Duodenal mucosa (tissue), 2 donors: Measurements from ENCODE around the gene LEMD2.

Experiments used
- H3K27ac ChIP-seq: one replicate; pipeline ENCODE4 v1.7.0; 2013; ENCODE audit warnings: low read depth, low read length
- H3K27me3 ChIP-seq, 2 donors: one replicate each; pipeline ENCODE4 v1.7.0; 2013; ENCODE audit warnings: low read length in 2 of 2, control low read depth in 1 of 2; ENCODE audit not compliant: insufficient read depth in 2 of 2, control insufficient read depth in 1 of 2
- H3K36me3 ChIP-seq, 2 donors: one replicate each; pipeline ENCODE4 v1.7.0; 2013; ENCODE audit warnings: low read length in 2 of 2, control low read depth in 1 of 2; ENCODE audit not compliant: insufficient read depth in 2 of 2, control insufficient read depth in 1 of 2
- H3K4me1 ChIP-seq, 2 donors: one replicate each; pipeline ENCODE4 v1.7.0; 2013; ENCODE audit warnings: low read length in 2 of 2, control low read depth in 1 of 2; ENCODE audit not compliant: insufficient read depth in 2 of 2, control insufficient read depth in 1 of 2
- H3K4me3 ChIP-seq, 2 donors: one replicate each; pipeline ENCODE4 v1.7.0; 2013; ENCODE audit warnings: low read length in 2 of 2, low read depth in 1 of 2
- H3K9ac ChIP-seq, 2 donors: one replicate each; pipeline ENCODE4 v1.7.0; 2013; ENCODE audit warnings: low read length in 2 of 2, low read depth in 1 of 2
- H3K9me3 ChIP-seq, 2 donors: one replicate each; pipeline ENCODE4 v1.7.0; 2013; ENCODE audit warnings: low read length in 2 of 2, control low read depth in 1 of 2; ENCODE audit not compliant: control insufficient read depth in 1 of 2

Gene LEMD2

DNA sequence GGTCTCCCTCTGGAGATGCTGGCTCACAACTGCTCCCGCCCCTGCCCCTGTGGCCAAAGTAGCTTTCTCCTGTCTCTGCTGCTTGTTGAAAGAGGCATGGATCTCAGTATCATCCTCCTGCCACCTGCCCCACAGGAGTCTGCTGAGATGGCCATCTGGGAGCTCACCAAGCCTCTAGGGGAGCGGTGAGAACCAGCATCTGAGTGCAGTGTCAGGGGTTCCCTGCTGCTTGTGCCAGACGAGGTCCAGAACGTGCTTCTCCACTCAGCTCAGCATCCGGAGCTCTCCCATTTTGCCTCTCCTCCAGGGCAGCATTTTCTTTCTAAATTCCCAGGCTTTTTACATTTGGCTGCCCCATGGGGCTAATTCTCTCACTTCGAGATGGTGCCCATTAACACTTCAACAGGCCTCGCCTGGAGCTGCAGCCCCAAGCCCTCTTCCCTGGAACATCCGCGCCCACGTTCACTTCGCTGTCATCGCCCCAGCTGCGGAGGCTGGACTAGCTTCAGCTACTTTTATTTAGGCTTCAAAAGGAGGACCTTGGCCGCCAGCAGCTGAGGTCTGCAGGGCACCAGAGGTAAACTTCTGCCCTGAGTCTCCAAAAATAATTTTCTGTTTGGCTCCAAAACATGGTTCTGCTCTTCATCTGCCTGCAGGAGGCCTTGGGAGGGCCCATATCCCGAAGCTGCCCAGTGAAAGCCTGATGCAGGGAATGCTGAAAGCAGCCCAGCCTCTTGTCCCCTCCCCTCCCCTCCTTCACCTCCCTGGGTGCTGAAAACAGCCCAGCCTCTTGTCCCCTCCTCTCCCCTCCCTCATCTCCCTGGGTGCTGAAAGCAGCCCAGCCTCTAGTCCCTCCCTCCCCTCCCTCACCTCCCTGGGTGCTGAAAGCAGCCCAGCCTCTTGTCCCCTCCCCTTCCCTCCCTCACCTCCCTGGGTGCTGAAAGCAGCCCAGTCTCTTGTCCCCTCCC is 40.1 kb upstream of the LEMD2 start:
- H3K27me3 ChIP-seq = peaks cover 0 to 5% of the 10 kb centered on the region in 2 donors
- H3K4me3 ChIP-seq = no peak overlapping the region
- no peak overlapping the region for H3K27ac ChIP-seq

DNA sequence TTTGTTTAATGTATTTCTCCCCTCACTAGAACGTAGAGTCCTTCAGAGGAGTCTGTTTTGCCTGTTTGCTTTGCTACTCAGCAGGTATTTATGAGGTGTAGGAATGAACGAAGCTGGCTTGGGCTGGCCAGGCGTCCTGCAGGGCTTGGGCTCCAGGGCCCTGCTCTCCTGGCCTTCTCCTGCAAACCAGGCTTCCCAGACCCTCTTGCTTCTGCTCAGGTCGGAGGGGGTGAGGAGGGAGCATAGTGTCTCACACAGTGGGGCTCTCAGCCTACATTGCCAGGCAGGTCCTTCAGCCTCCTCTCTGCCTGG is 39.5 kb upstream of the LEMD2 start:
- Histone ChIP-seq H3K36me3 (no peaks in the 10 kb centered on the region), H3K4me1 (peaks cover 18 to 23% of the 10 kb centered on the region in 2 donors), H3K27me3 (peaks cover 0 to 5% of the 10 kb centered on the region in 2 donors)

More for the DNA sequence above, 40.1 kb upstream of the LEMD2 start:
- peaks cover 18 to 23% of the 10 kb centered on the region in 2 donors for H3K4me1 ChIP-seq
- no peaks in the 10 kb centered on the region for H3K9me3 ChIP-seq
- no peak overlapping the region for H3K9ac ChIP-seq
- no peaks in the 10 kb centered on the region for H3K36me3 ChIP-seq

DNA sequence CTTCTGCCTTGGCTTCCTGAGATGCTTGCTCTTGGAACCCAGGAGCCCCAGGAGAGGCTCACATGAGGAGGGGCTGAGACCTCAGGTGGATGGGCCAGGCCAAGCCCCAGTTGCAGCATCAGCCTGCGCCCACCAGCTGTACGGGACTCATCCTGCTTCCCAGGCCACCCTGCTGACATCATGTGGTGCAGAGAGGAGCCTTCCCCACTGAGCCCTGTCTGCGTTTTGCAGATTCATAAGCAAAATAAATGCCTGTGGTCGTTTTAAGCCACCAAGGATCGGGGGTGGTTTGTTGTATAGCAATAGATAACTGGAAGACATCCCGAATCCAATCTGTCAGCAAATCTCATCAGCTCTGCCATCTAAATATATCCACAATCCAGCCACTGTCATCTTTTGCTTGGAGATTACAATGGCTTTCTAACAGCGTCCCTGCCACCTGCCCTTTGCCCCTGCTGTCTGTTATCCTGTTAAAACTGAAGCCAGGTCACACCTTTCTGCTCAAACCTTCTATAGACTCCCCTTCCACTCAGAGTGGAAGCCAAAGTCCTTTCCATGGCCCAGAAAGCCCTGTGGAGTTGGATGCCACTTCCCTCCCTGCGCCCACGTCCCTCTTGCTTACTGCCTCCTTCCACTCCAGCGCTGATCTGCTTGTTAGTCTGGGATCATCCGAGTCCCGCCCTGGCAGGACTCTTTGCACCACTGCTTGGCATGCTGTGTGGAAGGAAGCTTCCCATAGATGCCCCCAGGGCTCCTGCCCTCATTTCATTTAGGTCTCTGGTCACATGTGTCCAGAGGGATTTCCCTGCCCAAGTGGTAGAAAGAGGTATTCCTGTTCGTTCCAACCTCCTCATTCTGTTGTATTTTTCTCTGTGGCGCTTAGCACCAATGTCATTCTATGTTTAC is 38.9 kb upstream of the LEMD2 start:
- H3K9ac ChIP-seq = no peak overlapping the region
- no peaks in the 10 kb centered on the region for H3K36me3 ChIP-seq
- no peak overlapping the region for H3K27ac ChIP-seq
- peaks cover 18 to 23% of the 10 kb centered on the region in 2 donors for H3K4me1 ChIP-seq
- H3K9me3 ChIP-seq = no peaks in the 10 kb centered on the region
- no peak overlapping the region for H3K4me3 ChIP-seq
- peaks cover 0 to 5% of the 10 kb centered on the region in 2 donors for H3K27me3 ChIP-seq

More for the DNA sequence above, 39.5 kb upstream of the LEMD2 start:
- no peaks in the 10 kb centered on the region for H3K9me3 ChIP-seq
- H3K4me3 ChIP-seq = no peak overlapping the region
- no peak overlapping the region for H3K9ac ChIP-seq
- no peak overlapping the region for H3K27ac ChIP-seq

DNA sequence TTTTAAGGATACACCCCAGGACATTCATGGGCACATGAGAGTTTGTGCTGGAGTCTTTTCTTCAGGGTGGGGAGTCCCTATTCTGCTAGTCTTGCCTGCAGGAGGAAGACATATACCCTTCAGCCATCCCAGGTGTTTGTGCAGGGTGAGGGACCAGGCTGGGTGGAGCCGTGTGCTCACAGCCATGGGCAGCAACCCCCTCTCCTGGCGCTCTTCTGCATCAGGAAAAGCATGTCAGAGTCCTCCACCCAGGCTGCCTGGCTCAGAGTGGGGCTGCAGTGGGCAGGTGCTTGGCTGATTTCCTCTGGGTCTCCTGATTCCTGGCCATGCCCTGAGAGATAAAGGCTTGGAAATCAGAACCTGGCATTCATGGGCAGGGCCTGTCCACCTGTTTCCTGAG is 37.6 kb upstream of the LEMD2 start:
- Histone ChIP-seq H3K27ac (no peak overlapping the region), H3K4me1 (peaks cover 18 to 23% of the 10 kb centered on the region in 2 donors), H3K27me3 (peaks cover 0 to 5% of the 10 kb centered on the region in 2 donors)

DNA sequence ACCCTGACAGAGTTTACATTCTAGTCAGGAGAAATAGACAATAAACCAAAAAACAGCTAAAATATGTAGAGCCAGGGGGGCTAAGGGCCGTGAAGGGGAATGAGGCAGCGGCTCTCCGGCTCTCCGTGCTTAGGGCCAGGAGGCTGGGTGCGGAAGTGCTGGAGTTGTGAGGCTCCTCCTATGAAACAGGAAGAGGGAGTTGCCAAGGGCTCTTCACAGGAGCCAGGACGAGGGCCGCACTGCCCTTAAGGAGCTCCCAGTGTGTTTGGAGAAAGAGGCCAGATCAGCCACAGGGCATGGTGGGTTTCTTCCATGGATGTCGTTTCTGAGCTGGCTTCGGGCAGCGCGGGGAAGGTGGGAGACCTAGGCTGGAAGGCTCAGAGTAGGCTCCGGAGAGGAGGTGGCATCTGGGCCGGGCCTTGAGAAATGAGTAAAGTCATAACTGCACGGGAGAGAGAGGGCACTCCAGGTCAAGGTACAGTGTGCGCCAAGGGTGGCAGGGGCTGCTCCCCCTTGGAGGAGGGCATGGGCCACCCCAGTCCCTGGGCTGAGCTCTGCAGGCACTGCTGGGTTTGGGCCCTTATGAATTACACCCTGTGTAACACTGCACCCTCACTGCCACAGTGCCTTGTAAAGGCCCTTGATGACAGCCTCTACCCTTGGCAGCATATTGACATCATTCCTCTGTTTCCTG is 35.7 kb upstream of the LEMD2 start:
- Histone ChIP-seq H3K9ac (peak overlapping the region in 1 of 2 donors; percentile 52), H3K9me3 (no peaks in the 10 kb centered on the region), H3K27me3 (no peaks in the 10 kb centered on the region), H3K27ac (no peak overlapping the region), H3K4me1 (peaks cover 18 to 23% of the 10 kb centered on the region in 2 donors), H3K4me3 (peak overlapping the region; percentile 38 to 53), H3K36me3 (no peaks in the 10 kb centered on the region)

More for the DNA sequence above, 37.6 kb upstream of the LEMD2 start:
- Histone ChIP-seq H3K9me3 (no peaks in the 10 kb centered on the region), H3K9ac (no peak overlapping the region), H3K4me3 (no peak overlapping the region), H3K36me3 (no peaks in the 10 kb centered on the region)

DNA sequence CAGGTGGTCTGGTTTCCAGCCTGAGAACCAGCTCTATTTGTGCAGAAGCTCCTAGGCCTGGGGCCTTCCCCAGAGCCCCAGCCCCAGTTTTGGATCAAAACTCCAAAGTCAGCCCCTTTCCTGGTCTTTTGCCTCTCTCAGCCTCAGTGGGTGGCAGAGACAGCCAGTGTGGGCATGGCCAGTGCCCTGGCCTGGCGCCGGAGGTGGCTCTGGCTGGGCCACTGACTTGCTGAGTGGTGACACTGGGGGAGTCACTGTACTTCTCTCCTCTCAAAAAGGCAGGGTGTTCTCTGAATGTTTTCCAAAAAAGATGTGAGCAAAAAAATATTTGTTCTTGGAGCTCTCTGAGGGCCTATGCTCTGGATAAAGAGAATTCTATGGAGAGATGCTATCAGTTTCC is 34.9 kb upstream of the LEMD2 start:
- peaks cover 18 to 23% of the 10 kb centered on the region in 2 donors for H3K4me1 ChIP-seq
- no peaks in the 10 kb centered on the region for H3K27me3 ChIP-seq
- no peaks in the 10 kb centered on the region for H3K9me3 ChIP-seq
- no peak overlapping the region for H3K9ac ChIP-seq
- no peaks in the 10 kb centered on the region for H3K36me3 ChIP-seq
- no peak overlapping the region for H3K27ac ChIP-seq
- H3K4me3 ChIP-seq = no peak overlapping the region

DNA sequence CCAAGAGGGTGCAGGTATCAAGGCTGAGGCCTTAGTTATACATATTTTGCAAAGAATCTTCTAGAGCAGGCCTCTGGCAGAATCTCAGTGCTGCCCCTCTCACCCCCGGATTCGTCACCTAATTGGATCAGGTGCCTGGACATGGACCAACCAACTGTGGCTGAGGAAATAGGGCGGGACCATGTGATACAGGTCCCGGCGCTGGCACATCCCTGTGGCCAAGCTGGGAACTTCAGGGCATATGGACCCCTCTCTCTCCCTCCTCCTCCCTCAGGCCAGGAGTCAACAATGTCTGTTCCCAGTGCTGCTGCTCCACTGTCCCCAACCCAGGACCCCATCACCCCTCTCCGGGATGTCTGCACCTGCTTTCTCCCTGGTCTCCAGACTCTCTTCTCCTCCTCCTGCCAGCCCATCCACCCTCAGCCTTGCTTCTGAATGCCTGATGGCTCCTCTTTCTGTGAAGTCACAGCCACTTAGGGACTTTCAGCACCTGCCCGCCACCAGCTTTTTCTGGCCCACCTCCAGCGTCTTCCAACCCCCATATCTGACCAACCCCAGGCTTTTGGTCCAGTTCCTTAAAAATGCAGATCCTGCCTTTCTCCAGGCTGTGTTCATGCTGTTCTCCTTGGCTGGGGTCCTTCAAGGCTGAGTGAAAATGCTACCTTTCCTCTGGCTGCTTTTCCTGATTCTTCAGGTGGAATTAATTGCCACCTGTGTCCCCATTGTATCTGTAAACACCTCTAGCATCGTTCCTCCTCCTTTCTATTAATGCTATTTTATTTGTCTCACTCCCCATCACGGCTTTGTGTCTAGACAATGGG is 33.9 kb upstream of the LEMD2 start:
- Histone ChIP-seq H3K4me1 (peaks cover 14 to 18% of the 10 kb centered on the region in 2 donors), H3K27ac (no peak overlapping the region), H3K9me3 (no peaks in the 10 kb centered on the region)

DNA sequence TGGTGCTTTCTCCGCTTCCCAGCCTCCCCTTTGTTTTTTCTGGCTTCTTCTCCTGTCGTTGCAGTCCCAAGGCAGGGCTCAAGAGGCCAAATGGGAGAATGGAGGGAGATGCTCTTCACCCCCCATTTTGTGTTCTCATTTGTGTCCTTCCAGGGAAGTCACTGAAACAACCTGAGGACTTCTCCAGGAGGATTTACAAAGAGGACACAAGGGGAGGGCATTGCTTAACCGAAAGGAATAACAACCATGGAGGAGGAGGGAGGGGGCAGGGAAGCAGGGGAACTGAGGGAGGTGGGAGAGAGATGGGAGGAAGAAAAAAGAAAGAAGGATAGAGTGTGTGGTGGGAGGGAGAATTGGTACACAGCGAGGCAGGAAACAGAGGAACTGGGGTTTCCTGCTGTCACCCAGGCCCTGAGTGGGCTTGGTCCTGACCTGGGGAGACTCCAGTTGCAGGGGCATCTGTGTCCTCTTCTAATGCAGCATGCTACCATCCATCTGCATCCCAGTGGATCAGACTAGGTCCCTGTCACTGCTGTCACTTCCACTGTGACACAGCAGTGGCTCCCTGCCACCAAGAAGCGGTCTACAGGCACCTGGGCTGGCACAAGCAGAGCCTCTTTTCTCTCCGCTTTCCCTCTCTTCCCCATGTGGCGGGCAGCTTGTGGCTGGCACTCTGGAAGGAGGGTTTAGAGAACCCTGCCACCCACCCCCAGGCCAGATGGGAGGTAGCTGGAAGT is 32.0 kb upstream of the LEMD2 start:
- no peaks in the 10 kb centered on the region for H3K36me3 ChIP-seq
- H3K9me3 ChIP-seq = no peaks in the 10 kb centered on the region
- no peak overlapping the region for H3K4me3 ChIP-seq
- no peaks in the 10 kb centered on the region for H3K27me3 ChIP-seq
- no peak overlapping the region for H3K9ac ChIP-seq
- H3K4me1 ChIP-seq = peaks cover 3 to 11% of the 10 kb centered on the region in 2 donors
- H3K27ac ChIP-seq = no peak overlapping the region

More for the DNA sequence above, 33.9 kb upstream of the LEMD2 start:
- Histone ChIP-seq H3K27me3 (no peaks in the 10 kb centered on the region), H3K9ac (no peak overlapping the region), H3K4me3 (no peak overlapping the region), H3K36me3 (no peaks in the 10 kb centered on the region)

DNA sequence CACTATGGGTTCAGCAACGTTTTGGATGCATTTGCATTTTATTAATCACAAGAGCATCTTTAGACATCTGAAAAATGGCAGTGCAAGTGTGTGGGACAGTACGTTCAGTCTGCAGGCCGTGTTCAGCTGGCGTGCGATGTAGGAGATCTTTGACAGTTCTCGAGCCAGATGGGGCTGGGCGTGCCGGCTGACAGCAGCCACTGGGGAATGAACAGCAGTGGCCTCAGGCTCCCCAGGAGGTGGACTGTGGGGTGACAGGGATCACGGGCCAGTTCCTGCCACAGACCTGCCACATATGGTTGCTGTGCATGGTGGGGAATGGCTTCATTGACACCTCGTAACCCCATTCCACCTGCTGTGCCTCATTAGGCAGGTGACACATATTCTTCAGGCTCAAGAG is 31.3 kb upstream of the LEMD2 start:
- Histone ChIP-seq H3K9me3 (no peaks in the 10 kb centered on the region), H3K4me1 (peaks cover 3 to 11% of the 10 kb centered on the region in 2 donors), H3K27ac (no peak overlapping the region), H3K4me3 (no peak overlapping the region), H3K36me3 (no peaks in the 10 kb centered on the region), H3K9ac (no peak overlapping the region), H3K27me3 (no peaks in the 10 kb centered on the region)
